OCI-LY7 (cell line): Measurements from ENCODE around the gene CYP2E1. TPM values are rescaled to one million over a fixed set of nuclear protein-coding genes. Genes with fewer than 3 reads are reported as not detected.

Source experiments
- BruUV-seq: library from RNA; stranded (reverse); fragments of 400-500 nt; replicated peaks from 2 replicates; lab custom pipeline; 2021; lab: Mats Ljungman, UMichigan
- CTCF ChIA-PET: fragments of 300-600 bp; sonication (Branson Sonifier 250); formaldehyde crosslinking; loops from one replicate; lab custom pipeline; 2022; ENCODE audit warnings: antibody characterized with exemption; ENCODE audit not compliant: unreplicated experiment; lab: Charles Lee
- POLR2A ChIA-PET: fragments of 300-600 bp; sonication (Branson Sonifier 250); formaldehyde crosslinking; loops from one replicate; lab custom pipeline; 2022; ENCODE audit warnings: antibody characterized with exemption; lab: Charles Lee
- DNase-seq: peaks from one replicate; pipeline ENCODE4 v3.0.0-alpha.2; 2015; ENCODE audit warnings: low spot score
- H2AFZ ChIP-seq: fragments of 200-600 bp; sonication (generic), shearing (Covaris generic); 2 replicates; pipeline ENCODE4 v1.6.1; 2014; ENCODE audit warnings: mild to moderate bottlenecking, antibody characterized with exemption, low read length, moderate library complexity
- H3K27ac ChIP-seq: fragments of 200-600 bp; sonication (generic); 2 replicates; pipeline ENCODE4 v1.5.1; 2014; ENCODE audit warnings: mixed run types, low read depth, mild to moderate bottlenecking, moderate library complexity, low read length, inconsistent platforms; ENCODE audit not compliant: poor library complexity, severe bottlenecking
- H3K36me3 ChIP-seq: fragments of 200-600 bp; sonication (generic); 2 replicates; pipeline ENCODE4 v1.6.1; 2014; ENCODE audit warnings: mild to moderate bottlenecking, antibody characterized with exemption, low read length, moderate library complexity, mixed read lengths; ENCODE audit not compliant: insufficient read depth
- H3K4me1 ChIP-seq: fragments of 200-600 bp; sonication (generic); 2 replicates; pipeline ENCODE4 v1.5.1; 2014; ENCODE audit warnings: mild to moderate bottlenecking, low read length; ENCODE audit not compliant: insufficient read depth, poor library complexity, severe bottlenecking
- H3K4me2 ChIP-seq: fragments of 200-600 bp; sonication (generic); 2 replicates; pipeline ENCODE4 v1.6.1; 2014; ENCODE audit warnings: mild to moderate bottlenecking, low read length
- H3K4me3 ChIP-seq: fragments of 200-600 bp; sonication (generic); 2 replicates; pipeline ENCODE4 v1.5.1; 2014; ENCODE audit warnings: mild to moderate bottlenecking, low read depth, low read length; ENCODE audit not compliant: poor library complexity, severe bottlenecking
- H3K79me2 ChIP-seq: fragments of 200-600 bp; sonication (generic); 2 replicates; pipeline ENCODE4 v1.6.1; 2016; ENCODE audit warnings: low read depth, mild to moderate bottlenecking, low read length, moderate library complexity, mixed read lengths; ENCODE audit not compliant: insufficient read depth
- H3K9me2 ChIP-seq: fragments of 200-600 bp; sonication (generic); 2 replicates; pipeline ENCODE4 v1.6.1; 2016; ENCODE audit warnings: mild to moderate bottlenecking, low read length, mixed read lengths; ENCODE audit not compliant: insufficient read depth
- H3K9me3 ChIP-seq: fragments of 200-600 bp; sonication (generic); 2 replicates; pipeline ENCODE4 v1.6.1; 2014; ENCODE audit warnings: mild to moderate bottlenecking, mixed run types, low read length, mixed read lengths
- H4K20me1 ChIP-seq: fragments of 200-600 bp; sonication (generic); 2 replicates; pipeline ENCODE4 v1.6.1; 2014; ENCODE audit warnings: mild to moderate bottlenecking, antibody characterized with exemption, low read length, moderate library complexity, mixed read lengths; ENCODE audit not compliant: insufficient read depth
- CTCF ChIP-seq: fragments of 200-600 bp; sonication (generic); conservative IDR thresholded peaks from 2 replicates; pipeline ENCODE4 v1.5.1; 2014; ENCODE audit warnings: mild to moderate bottlenecking, antibody characterized with exemption, low read length, moderate library complexity, mixed read lengths
- EZH2phosphoT487 ChIP-seq: fragments of 200-600 bp; sonication (generic); IDR thresholded peaks from 2 replicates; pipeline ENCODE4 v1.6.1; 2018; ENCODE audit warnings: low read depth, borderline replicate concordance, mild to moderate bottlenecking, mixed run types, antibody characterized with exemption, low read length, moderate library complexity, mixed read lengths
- intact Hi-C: fragments of 100-400 bp; cut with micrococcal nuclease; formaldehyde crosslinking; loops from one replicate; pipeline ENCODE4 v1.10.0; 2022; ENCODE audit not compliant: unreplicated experiment
- total RNA-seq, 2 experiments: library from RNA; depleted of rRNA in 1 of 2; stranded (reverse); fragments of >200 nt in 1 of 2; shearing (Covaris generic) in 1 of 2; gene quantifications; 2 replicates each; pipeline ENCODE4 v1.2.3, GENCODE V29; 2014 to 2022

CYP2E1 gene
- total RNA-seq, 2 experiments from 2014 or later: 1.7 to 1.9 TPM

- POLR2A ChIA-PET: no interaction called here
- Histone ChIP-seq H3K4me1 (no peaks in the 10 kb centered on the region), H4K20me1 (no peaks in the 10 kb centered on the region), H3K4me3 (no peak overlapping the region), H3K4me2 (no peak overlapping the region), H2AFZ (no peak overlapping the region), H3K9me2 (no peaks in the 10 kb centered on the region; the same call in 1 of the 2 replicates), H3K27ac (no peak overlapping the region), H3K9me3 (no peaks in the 10 kb centered on the region), H3K79me2 (no peaks in the 10 kb centered on the region), H3K36me3 (no peaks in the 10 kb centered on the region)
- TF ChIP-seq CTCF (no peak), EZH2phosphoT487 (no peak)
- no peak for DNase-seq
- no TSS peak for BruUV-seq
- intact Hi-C loops: no loop called here
- CTCF ChIA-PET: no interaction called here
Measured at GRCh38 chr10:133557381-133557780, 30.2 kb downstream of the CYP2E1 start.

- Histone ChIP-seq H3K9me3 (no peaks in the 10 kb centered on the region), H4K20me1 (no peaks in the 10 kb centered on the region), H3K4me1 (no peaks in the 10 kb centered on the region), H3K79me2 (no peaks in the 10 kb centered on the region), H3K36me3 (no peaks in the 10 kb centered on the region), H3K4me2 (no peak overlapping the region), H3K4me3 (no peak overlapping the region), H3K27ac (no peak overlapping the region), H2AFZ (no peak overlapping the region), H3K9me2 (no peaks in the 10 kb centered on the region)
- intact Hi-C loops: no loop called here
- no TSS peak for BruUV-seq
- TF ChIP-seq EZH2phosphoT487: no peak
- no peak for TF ChIP-seq CTCF
- no peak for DNase-seq
- POLR2A ChIA-PET: no interaction called here
- CTCF ChIA-PET: no interaction called here
Measured at GRCh38 chr10:133559216-133559615, 32.1 kb downstream of the CYP2E1 start.

- Histone ChIP-seq H3K9me3 (no peaks in the 10 kb centered on the region), H3K4me2 (no peak overlapping the region), H3K27ac (no peak overlapping the region), H3K79me2 (no peaks in the 10 kb centered on the region), H3K9me2 (no peaks in the 10 kb centered on the region), H3K4me1 (no peaks in the 10 kb centered on the region), H3K4me3 (no peak overlapping the region), H4K20me1 (no peaks in the 10 kb centered on the region), H3K36me3 (no peaks in the 10 kb centered on the region), H2AFZ (no peak overlapping the region)
- TF ChIP-seq EZH2phosphoT487 (no peak), CTCF (no peak)
- intact Hi-C loops: no loop called here
- BruUV-seq: no TSS peak
- ChIA-PET CTCF (no interaction called here), POLR2A (no interaction called here)
- DNase-seq: no peak
Measured at GRCh38 chr10:133564816-133565215, 37.7 kb downstream of the CYP2E1 start.
